CD8-positive, alpha-beta memory T cell (primary cell): ENCODE measurements around the gene ARHGAP42. TPM values are rescaled to one million over a fixed set of nuclear protein-coding genes. Genes with fewer than 3 reads are reported as not detected.

ENCODE experiments used
- CTCF ChIA-PET: fragments of 350-600 bp; sonication (Branson Sonifier 250); formaldehyde crosslinking; loops from one replicate; lab custom pipeline; 2021; ENCODE audit warnings: antibody characterized with exemption; lab: Charles Lee
- POLR2A ChIA-PET: fragments of 350-600 bp; sonication (Branson Sonifier 250); formaldehyde crosslinking; loops from one replicate; lab custom pipeline; 2021; ENCODE audit warnings: antibody characterized with exemption; lab: Charles Lee
- DNase-seq, 5 donors: peaks; one replicate each; pipeline versions ENCODE4 v3.0.0 to v3.0.0-alpha.2; 2020 to 2022; ENCODE audit warnings: mixed read lengths in 1 of 5
- H3K27ac ChIP-seq: one replicate; pipeline ENCODE4 v1.7.0; 2013; ENCODE audit warnings: low read depth, mild to moderate bottlenecking, low read length, moderate library complexity
- H3K27me3 ChIP-seq: 2 replicates; pipeline ENCODE4 v1.7.0; 2013; ENCODE audit warnings: low read length, mild to moderate bottlenecking; ENCODE audit not compliant: insufficient read depth, poor library complexity, severe bottlenecking
- H3K36me3 ChIP-seq: 2 replicates; pipeline ENCODE4 v1.7.0; 2013; ENCODE audit warnings: mild to moderate bottlenecking, low read length, moderate library complexity; ENCODE audit not compliant: insufficient read depth
- H3K4me1 ChIP-seq: 2 replicates; pipeline ENCODE4 v1.7.0; 2013; ENCODE audit warnings: mild to moderate bottlenecking, low read length, moderate library complexity; ENCODE audit not compliant: insufficient read depth
- H3K4me3 ChIP-seq: 2 replicates; pipeline ENCODE4 v1.7.0; 2013; ENCODE audit warnings: mild to moderate bottlenecking, low read length
- H3K9me3 ChIP-seq: 2 replicates; pipeline ENCODE4 v1.7.0; 2013; ENCODE audit warnings: mild to moderate bottlenecking, low read length
- H3K27ac Mint-ChIP-seq, 8 donors: one replicate each; pipeline ENCODE4 v1.8.0; 2020 to 2021; ENCODE audit warnings: mixed read lengths in 8 of 8, mild to moderate bottlenecking in 6 of 8, inconsistent platforms in 3 of 8, moderate library complexity in 3 of 8
- H3K27me3 Mint-ChIP-seq, 2 donors: one replicate each; pipeline ENCODE4 v1.8.0; 2020 to 2021; ENCODE audit warnings: mixed read lengths in 2 of 2, mild to moderate bottlenecking in 1 of 2, moderate library complexity in 1 of 2
- H3K36me3 Mint-ChIP-seq, 3 donors: one replicate each; pipeline ENCODE4 v1.8.0; 2020 to 2021; ENCODE audit warnings: mixed read lengths in 3 of 3, inconsistent platforms in 1 of 3, mild to moderate bottlenecking in 1 of 3
- H3K4me1 Mint-ChIP-seq, 3 donors: one replicate each; pipeline ENCODE4 v1.8.0; 2020 to 2021; ENCODE audit warnings: mixed read lengths in 3 of 3, inconsistent platforms in 1 of 3, mild to moderate bottlenecking in 1 of 3
- H3K4me3 Mint-ChIP-seq, 7 donors: one replicate each; pipeline ENCODE4 v1.8.0; 2020 to 2021; ENCODE audit warnings: mixed read lengths in 7 of 7, mild to moderate bottlenecking in 6 of 7, moderate library complexity in 4 of 7, inconsistent platforms in 2 of 7
- H3K9me3 Mint-ChIP-seq, 5 donors: one replicate each; pipeline ENCODE4 v1.8.0; 2020 to 2022; ENCODE audit warnings: mixed read lengths in 5 of 5, mild to moderate bottlenecking in 3 of 5, moderate library complexity in 2 of 5, inconsistent platforms in 1 of 5
- polyA plus RNA-seq: library from polyadenylated mRNA; unstranded; fragments of 300-500 nt; fragmentation: Illumina TruSeq; gene quantifications from one replicate; pipeline ENCODE4 v1.2.3, GENCODE V29; 2021
- total RNA-seq, 2 experiments: library from RNA; stranded (reverse); gene quantifications; one replicate each; pipeline ENCODE4 v1.2.3, GENCODE V29; 2021

Gene ARHGAP42
- total and polyA plus RNA-seq, 3 experiments from 2014 or later: 0.07 to 0.18 (median 0.09) TPM

- no peak overlapping the region for H3K27ac Mint-ChIP-seq
- ChIA-PET POLR2A (no interaction called here), CTCF (no interaction called here)
- no peaks in the 10 kb centered on the region for H3K27me3 Mint-ChIP-seq
- no peaks in the 10 kb centered on the region for H3K36me3 Mint-ChIP-seq
- H3K4me3 Mint-ChIP-seq: no peak overlapping the region
- Histone ChIP-seq H3K4me3 (no peak overlapping the region), H3K4me1 (no peaks in the 10 kb centered on the region), H3K9me3 (no peaks in the 10 kb centered on the region), H3K36me3 (no peaks in the 10 kb centered on the region), H3K27me3 (no peaks in the 10 kb centered on the region), H3K27ac (no peak overlapping the region)
- H3K9me3 Mint-ChIP-seq: peaks cover 0 to 11% (median 4%) of the 10 kb centered on the region in 5 donors
- no peak for DNase-seq
- H3K4me1 Mint-ChIP-seq: no peaks in the 10 kb centered on the region
Observed at GRCh38 chr11:100847696-100848216, 160.7 kb downstream of the ARHGAP42 start.

GRCh38 chr11:100849009-100849900, 162.2 kb downstream of the ARHGAP42 start:
- H3K27ac ChIP-seq: no peak overlapping the region
- H3K9me3 Mint-ChIP-seq: peaks cover 0 to 11% (median 0%) of the 10 kb centered on the region in 5 donors
- H3K27me3 ChIP-seq: no peaks in the 10 kb centered on the region
- CTCF ChIA-PET: no interaction called here
- no peaks in the 10 kb centered on the region for H3K4me1 Mint-ChIP-seq
- H3K9me3 ChIP-seq: no peaks in the 10 kb centered on the region
- no peaks in the 10 kb centered on the region for H3K4me1 ChIP-seq
- no peaks in the 10 kb centered on the region for H3K36me3 ChIP-seq
- no peak for DNase-seq
- POLR2A ChIA-PET: no interaction called here
- H3K4me3 Mint-ChIP-seq: no peak overlapping the region
- H3K27me3 Mint-ChIP-seq: no peaks in the 10 kb centered on the region
- no peak overlapping the region for H3K27ac Mint-ChIP-seq
- H3K4me3 ChIP-seq: no peak overlapping the region
- H3K36me3 Mint-ChIP-seq: no peaks in the 10 kb centered on the region

- Mint-ChIP-seq H3K27ac (no peak overlapping the region), H3K9me3 (peaks cover 0 to 11% (median 0%) of the 10 kb centered on the region in 5 donors), H3K27me3 (no peaks in the 10 kb centered on the region), H3K36me3 (no peaks in the 10 kb centered on the region), H3K4me1 (no peaks in the 10 kb centered on the region), H3K4me3 (no peak overlapping the region)
- no peaks in the 10 kb centered on the region for H3K27me3 ChIP-seq
- ChIA-PET CTCF (no interaction called here), POLR2A (no interaction called here)
- no peak overlapping the region for H3K27ac ChIP-seq
- DNase-seq: no peak
- no peaks in the 10 kb centered on the region for H3K9me3 ChIP-seq
- no peak overlapping the region for H3K4me3 ChIP-seq
- H3K4me1 ChIP-seq: no peaks in the 10 kb centered on the region
- H3K36me3 ChIP-seq: no peaks in the 10 kb centered on the region
Observed at GRCh38 chr11:100849901-100850235, 162.8 kb downstream of the ARHGAP42 start.

GRCh38 chr11:100851147-100851546, 164.1 kb downstream of the ARHGAP42 start:
- Mint-ChIP-seq H3K36me3 (no peaks in the 10 kb centered on the region), H3K9me3 (peaks cover 0 to 9% (median 0%) of the 10 kb centered on the region in 5 donors), H3K27me3 (no peaks in the 10 kb centered on the region), H3K27ac (no peak overlapping the region), H3K4me1 (no peaks in the 10 kb centered on the region), H3K4me3 (no peak overlapping the region)
- no peaks in the 10 kb centered on the region for H3K4me1 ChIP-seq
- H3K4me3 ChIP-seq: no peak overlapping the region
- DNase-seq: no peak
- CTCF ChIA-PET: no interaction called here
- POLR2A ChIA-PET: no interaction called here
- no peak overlapping the region for H3K27ac ChIP-seq
- no peaks in the 10 kb centered on the region for H3K9me3 ChIP-seq
- H3K27me3 ChIP-seq: no peaks in the 10 kb centered on the region
- no peaks in the 10 kb centered on the region for H3K36me3 ChIP-seq

- Mint-ChIP-seq H3K27ac (no peak overlapping the region), H3K36me3 (no peaks in the 10 kb centered on the region), H3K9me3 (peaks cover 0 to 4% (median 0%) of the 10 kb centered on the region in 5 donors), H3K27me3 (no peaks in the 10 kb centered on the region), H3K4me3 (no peak overlapping the region), H3K4me1 (no peaks in the 10 kb centered on the region)
- no peaks in the 10 kb centered on the region for H3K9me3 ChIP-seq
- POLR2A ChIA-PET: no interaction called here
- no peaks in the 10 kb centered on the region for H3K27me3 ChIP-seq
- no peak for DNase-seq
- no peak overlapping the region for H3K27ac ChIP-seq
- no peaks in the 10 kb centered on the region for H3K36me3 ChIP-seq
- H3K4me1 ChIP-seq: no peaks in the 10 kb centered on the region
- no peak overlapping the region for H3K4me3 ChIP-seq
- CTCF ChIA-PET: no interaction called here
Observed at GRCh38 chr11:100851584-100852152, 164.6 kb downstream of the ARHGAP42 start.

- no peaks in the 10 kb centered on the region for H3K9me3 ChIP-seq
- H3K4me3 Mint-ChIP-seq: no peak overlapping the region
- no peak for DNase-seq
- peaks cover 0 to 4% (median under 1%) of the 10 kb centered on the region in 5 donors for H3K9me3 Mint-ChIP-seq
- no peaks in the 10 kb centered on the region for H3K27me3 ChIP-seq
- no peaks in the 10 kb centered on the region for H3K27me3 Mint-ChIP-seq
- H3K4me1 ChIP-seq: no peaks in the 10 kb centered on the region
- ChIA-PET CTCF (no interaction called here), POLR2A (no interaction called here)
- H3K4me3 ChIP-seq: no peak overlapping the region
- H3K27ac Mint-ChIP-seq: no peak overlapping the region
- H3K36me3 Mint-ChIP-seq: no peaks in the 10 kb centered on the region
- no peak overlapping the region for H3K27ac ChIP-seq
- no peaks in the 10 kb centered on the region for H3K36me3 ChIP-seq
- no peaks in the 10 kb centered on the region for H3K4me1 Mint-ChIP-seq
Observed at GRCh38 chr11:100855466-100856067, 168.5 kb downstream of the ARHGAP42 start.

GRCh38 chr11:100857236-100858005, 170.3 kb downstream of the ARHGAP42 start:
- Histone ChIP-seq H3K4me3 (no peak overlapping the region), H3K4me1 (no peaks in the 10 kb centered on the region), H3K36me3 (no peaks in the 10 kb centered on the region), H3K27me3 (no peaks in the 10 kb centered on the region), H3K9me3 (no peaks in the 10 kb centered on the region), H3K27ac (no peak overlapping the region)
- CTCF ChIA-PET: no interaction called here
- Mint-ChIP-seq H3K27me3 (peaks cover 0 to under 1% of the 10 kb centered on the region in 2 donors), H3K27ac (no peak overlapping the region), H3K4me1 (no peaks in the 10 kb centered on the region), H3K36me3 (no peaks in the 10 kb centered on the region), H3K9me3 (peaks cover 0 to 10% (median 6%) of the 10 kb centered on the region in 5 donors), H3K4me3 (no peak overlapping the region)
- POLR2A ChIA-PET: no interaction called here
- DNase-seq: no peak
